HEK293 (cell line): ENCODE measurements around the gene FYCO1.

Experiments used
- CTCF ChIA-PET: fragments of 350-600 bp; formaldehyde crosslinking; extraction: SDS; loops from one replicate; lab custom pipeline; 2021; ENCODE audit warnings: antibody characterized with exemption; lab: Yijun Ruan, JAX
- POLR2A ChIA-PET: fragments of 300-600 bp; formaldehyde crosslinking; extraction: SDS; loops from one replicate; lab custom pipeline; 2020; ENCODE audit warnings: antibody characterized with exemption, inconsistent platforms; lab: Yijun Ruan, JAX
- H3K27ac ChIP-seq: fragments of 200-500 bp; sonication (Bioruptor generic); 2 replicates; pipeline ENCODE4 v1.5.1; 2014; ENCODE audit warnings: low read depth, low read length, control low read depth, inconsistent platforms; ENCODE audit errors: extremely low read depth
- H3K36me3 ChIP-seq, 2 experiments: fragments of 200-500 bp in 1 of 2; sonication (Bioruptor generic) in 1 of 2; 1 replicate in 1 of 2; 2 replicates in 1 of 2; pipeline ENCODE4 v1.5.1; 2014 to 2017; ENCODE audit warnings: inconsistent platforms in 2 of 2, low read length in 2 of 2; ENCODE audit not compliant: control insufficient read depth in 2 of 2, insufficient read depth in 1 of 2
- H3K4me1 ChIP-seq: fragments of 200-500 bp; sonication (Bioruptor generic); 2 replicates; pipeline ENCODE4 v1.5.1; 2014; ENCODE audit warnings: mild to moderate bottlenecking, low read length, inconsistent platforms; ENCODE audit not compliant: control insufficient read depth, insufficient read depth
- H3K4me3 ChIP-seq: 2 replicates; pipeline ENCODE4 v1.5.1; 2011; ENCODE audit warnings: low read depth, mild to moderate bottlenecking, control low read depth, low read length, moderate library complexity
- H3K9me3 ChIP-seq: fragments of 200-500 bp; sonication (Bioruptor generic); 2 replicates; pipeline ENCODE4 v1.5.1; 2014; ENCODE audit warnings: low read depth, low read length, inconsistent platforms; ENCODE audit not compliant: control insufficient read depth, insufficient read depth
- BCL11A ChIP-seq: fragments of 450-650 bp; formaldehyde crosslinking; IDR thresholded peaks from 2 replicates; pipeline ENCODE4 v1.5.1; 2016; ENCODE audit warnings: low read depth, missing biosample characterization, missing genetic modification characterization
- GFI1B ChIP-seq: fragments of 450-650 bp; formaldehyde crosslinking; IDR thresholded peaks from 2 replicates; pipeline ENCODE4 v1.5.1; 2016; ENCODE audit warnings: missing biosample characterization, missing genetic modification characterization
- GLIS1 ChIP-seq: fragments of 450-650 bp; formaldehyde crosslinking; IDR thresholded peaks from 2 replicates; pipeline ENCODE4 v1.5.1; 2016; ENCODE audit warnings: missing biosample characterization, missing genetic modification characterization
- KLF7 ChIP-seq: fragments of 450-650 bp; formaldehyde crosslinking; IDR thresholded peaks from 2 replicates; pipeline ENCODE4 v1.5.1; 2016; ENCODE audit warnings: missing biosample characterization, missing genetic modification characterization, borderline replicate concordance
- MEIS1 ChIP-seq: sonication (generic); formaldehyde crosslinking; IDR thresholded peaks from 2 replicates; pipeline ENCODE4 v1.8.1; 2022; ENCODE audit warnings: missing genetic modification reagents, mild to moderate bottlenecking, borderline replicate concordance
- OVOL3 ChIP-seq: fragments of 450-650 bp; formaldehyde crosslinking; IDR thresholded peaks from 2 replicates; pipeline ENCODE4 v1.5.1; 2016; ENCODE audit warnings: missing biosample characterization, missing genetic modification characterization
- ZNF157 ChIP-seq: fragments of 450-650 bp; formaldehyde crosslinking; IDR thresholded peaks from 2 replicates; pipeline ENCODE4 v1.5.1; 2016; ENCODE audit warnings: missing biosample characterization, missing genetic modification characterization
- ZNF16 ChIP-seq: fragments of 450-650 bp; formaldehyde crosslinking; IDR thresholded peaks from 2 replicates; pipeline ENCODE4 v1.5.1; 2016; ENCODE audit warnings: low read depth, missing biosample characterization, missing genetic modification characterization
- ZNF169 ChIP-seq: fragments of 450-650 bp; formaldehyde crosslinking; IDR thresholded peaks from 2 replicates; pipeline ENCODE4 v1.5.1; 2016; ENCODE audit warnings: missing biosample characterization, missing genetic modification characterization
- ZNF211 ChIP-seq: fragments of 450-650 bp; formaldehyde crosslinking; IDR thresholded peaks from 2 replicates; pipeline ENCODE4 v1.5.1; 2016; ENCODE audit warnings: low read depth, missing biosample characterization, missing genetic modification characterization
- ZNF223 ChIP-seq: fragments of 450-650 bp; formaldehyde crosslinking; IDR thresholded peaks from 2 replicates; pipeline ENCODE4 v1.5.1; 2016; ENCODE audit warnings: missing biosample characterization, missing genetic modification characterization
- ZNF24 ChIP-seq: fragments of 450-650 bp; formaldehyde crosslinking; IDR thresholded peaks from 2 replicates; pipeline ENCODE4 v1.5.1; 2016; ENCODE audit warnings: missing biosample characterization, missing genetic modification characterization
- ZNF335 ChIP-seq: fragments of 450-650 bp; formaldehyde crosslinking; conservative IDR thresholded peaks from 2 replicates; pipeline ENCODE4 v1.5.1; 2016; ENCODE audit warnings: missing biosample characterization, missing genetic modification characterization
- ZNF621 ChIP-seq: fragments of 450-650 bp; formaldehyde crosslinking; IDR thresholded peaks from 2 replicates; pipeline ENCODE4 v1.5.1; 2017; ENCODE audit warnings: missing biosample characterization, missing genetic modification characterization
- ZSCAN23 ChIP-seq: fragments of 450-650 bp; formaldehyde crosslinking; IDR thresholded peaks from 2 replicates; pipeline ENCODE4 v1.5.1; 2016; ENCODE audit warnings: missing biosample characterization, missing genetic modification characterization
- TF ChIP-seq, protein P1 (sequence below): fragments of 450-650 bp; formaldehyde crosslinking; IDR thresholded peaks from 2 replicates; pipeline ENCODE4 v1.5.1; 2016; ENCODE audit warnings: missing biosample characterization, missing genetic modification characterization
- TF ChIP-seq, protein P2 (sequence below): fragments of 450-650 bp; formaldehyde crosslinking; IDR thresholded peaks from 2 replicates; pipeline ENCODE4 v1.5.1; 2016; ENCODE audit warnings: missing biosample characterization, missing genetic modification characterization
- TF ChIP-seq, protein P3 (sequence below): fragments of 450-650 bp; IDR thresholded peaks from 2 replicates; pipeline ENCODE4 v1.5.1; 2018; ENCODE audit warnings: missing biosample characterization, mild to moderate bottlenecking, missing genetic modification characterization
- TF ChIP-seq, protein P4 (sequence below): fragments of 450-650 bp; formaldehyde crosslinking; IDR thresholded peaks from 2 replicates; pipeline ENCODE4; 2016; ENCODE audit warnings: missing biosample characterization, missing genetic modification characterization
- TF ChIP-seq, protein P5 (sequence below): sonication (generic); formaldehyde crosslinking; IDR thresholded peaks from 2 replicates; pipeline ENCODE4 v1.8.1; 2022; ENCODE audit warnings: mild to moderate bottlenecking, moderate library complexity, missing genetic modification reagents

FYCO1 gene

DNA sequence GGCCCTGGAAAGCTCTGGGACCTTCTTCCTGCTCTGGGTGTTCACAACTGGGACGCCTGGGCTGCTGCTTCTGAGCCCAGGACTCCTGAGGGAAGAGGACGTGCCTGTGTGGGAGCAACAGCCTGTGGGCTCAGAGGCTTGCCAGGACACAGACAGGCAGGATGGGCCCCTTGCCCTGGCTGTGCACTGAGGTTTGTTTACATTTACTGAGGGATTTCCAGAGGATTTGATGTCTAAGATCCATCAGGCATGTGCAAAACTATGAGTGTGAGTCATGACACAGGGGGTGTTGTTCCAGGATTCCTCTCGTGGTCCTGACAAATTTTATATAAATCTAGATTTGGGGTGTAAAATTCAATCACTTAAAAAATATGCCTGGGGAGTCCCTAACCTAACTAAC, 98.7 kb downstream of the FYCO1 start:
- CTCF ChIA-PET, result no interaction called here
- H3K4me3 ChIP-seq, result no peak overlapping the region
- TF ChIP-seq ZNF621 (tag by site-specific recombination), result no peak
- TF ChIP-seq, protein P1, sequence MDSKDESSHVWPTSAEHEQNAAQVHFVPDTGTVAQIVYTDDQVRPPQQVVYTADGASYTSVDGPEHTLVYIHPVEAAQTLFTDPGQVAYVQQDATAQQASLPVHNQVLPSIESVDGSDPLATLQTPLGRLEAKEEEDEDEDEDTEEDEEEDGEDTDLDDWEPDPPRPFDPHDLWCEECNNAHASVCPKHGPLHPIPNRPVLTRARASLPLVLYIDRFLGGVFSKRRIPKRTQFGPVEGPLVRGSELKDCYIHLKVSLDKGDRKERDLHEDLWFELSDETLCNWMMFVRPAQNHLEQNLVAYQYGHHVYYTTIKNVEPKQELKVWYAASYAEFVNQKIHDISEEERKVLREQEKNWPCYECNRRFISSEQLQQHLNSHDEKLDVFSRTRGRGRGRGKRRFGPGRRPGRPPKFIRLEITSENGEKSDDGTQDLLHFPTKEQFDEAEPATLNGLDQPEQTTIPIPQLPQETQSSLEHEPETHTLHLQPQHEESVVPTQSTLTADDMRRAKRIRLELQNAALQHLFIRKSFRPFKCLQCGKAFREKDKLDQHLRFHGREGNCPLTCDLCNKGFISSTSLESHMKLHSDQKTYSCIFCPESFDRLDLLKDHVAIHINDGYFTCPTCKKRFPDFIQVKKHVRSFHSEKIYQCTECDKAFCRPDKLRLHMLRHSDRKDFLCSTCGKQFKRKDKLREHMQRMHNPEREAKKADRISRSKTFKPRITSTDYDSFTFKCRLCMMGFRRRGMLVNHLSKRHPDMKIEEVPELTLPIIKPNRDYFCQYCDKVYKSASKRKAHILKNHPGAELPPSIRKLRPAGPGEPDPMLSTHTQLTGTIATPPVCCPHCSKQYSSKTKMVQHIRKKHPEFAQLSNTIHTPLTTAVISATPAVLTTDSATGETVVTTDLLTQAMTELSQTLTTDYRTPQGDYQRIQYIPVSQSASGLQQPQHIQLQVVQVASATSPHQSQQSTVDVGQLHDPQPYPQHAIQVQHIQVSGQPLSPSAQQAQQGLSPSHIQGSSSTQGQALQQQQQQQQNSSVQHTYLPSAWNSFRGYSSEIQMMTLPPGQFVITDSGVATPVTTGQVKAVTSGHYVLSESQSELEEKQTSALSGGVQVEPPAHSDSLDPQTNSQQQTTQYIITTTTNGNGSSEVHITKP (tag by site-specific recombination), result peak; percentile 61
- TF ChIP-seq, all 188 proteins: peak for 1
- H3K4me1 ChIP-seq, result no peaks in the 10 kb centered on the region
- POLR2A ChIA-PET, result no interaction called here
- no peak overlapping the region for H3K27ac ChIP-seq
- no peaks in the 10 kb centered on the region for H3K36me3 ChIP-seq
- no peaks in the 10 kb centered on the region for H3K9me3 ChIP-seq

DNA sequence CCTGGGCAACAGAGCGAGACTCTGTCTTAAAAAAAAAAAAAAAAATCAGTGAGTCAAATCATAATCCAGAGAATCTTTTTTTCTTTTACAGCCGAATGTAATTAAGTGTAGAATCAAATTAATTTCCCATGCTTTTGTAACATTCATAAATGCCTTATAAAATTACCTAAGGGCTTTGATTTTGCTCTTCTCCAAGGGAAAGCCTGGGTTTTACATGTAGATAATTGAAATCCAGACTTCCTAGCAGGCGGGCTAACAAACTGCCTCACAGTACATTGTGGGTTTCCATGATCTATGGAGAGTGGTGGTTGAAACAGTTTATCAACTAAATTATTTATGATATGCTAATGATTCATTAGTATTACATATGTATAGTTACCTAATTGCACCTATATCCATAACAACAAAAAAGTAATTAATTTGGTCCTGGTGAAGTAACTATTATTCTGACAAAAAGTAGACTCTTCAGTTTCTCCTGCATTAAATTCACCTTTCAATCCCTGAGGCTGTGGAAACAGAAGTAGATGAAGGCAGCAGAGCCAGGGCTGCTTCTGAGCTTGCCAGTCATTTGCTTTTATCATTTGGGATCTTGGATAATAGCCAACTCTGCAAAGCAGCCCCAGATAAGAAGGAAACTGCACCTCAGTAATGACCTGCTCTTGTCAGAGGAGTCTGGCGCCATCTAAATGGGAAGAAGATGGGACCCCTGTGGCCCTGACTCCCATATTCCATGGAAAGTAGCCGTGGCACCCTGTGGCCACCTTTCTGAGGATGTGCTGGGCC, 99.7 kb downstream of the FYCO1 start:
- Histone ChIP-seq H3K9me3 (no peaks in the 10 kb centered on the region), H3K27ac (no peak overlapping the region), H3K4me1 (no peaks in the 10 kb centered on the region), H3K36me3 (no peaks in the 10 kb centered on the region), H3K4me3 (no peak overlapping the region)
- CTCF ChIA-PET, result interaction anchor here (0.9 kb wide), 1 partner anchor 43 kb away, joined by 3 read pairs; no protein-coding TSS in a partner anchor
- POLR2A ChIA-PET, result interaction anchor here (0.6 kb wide), 1 partner anchor 35 kb away, joined by 3 read pairs; no protein-coding TSS in a partner anchor
- TF ChIP-seq ZNF16 (tag by site-specific recombination) (no peak), ZNF157 (tag by site-specific recombination) (no peak), ZNF223 (tag by site-specific recombination) (no peak), GFI1B (tag by site-specific recombination) (no peak), MEIS1 (CRISPR knock-in tag) (no peak), ZNF24 (tag by site-specific recombination) (no peak), KLF7 (tag by site-specific recombination) (no peak), ZNF211 (tag by site-specific recombination) (no peak), ZNF335 (tag by site-specific recombination) (no peak), ZNF169 (tag by site-specific recombination) (no peak), ZSCAN23 (tag by site-specific recombination) (no peak), OVOL3 (tag by site-specific recombination) (no peak), BCL11A (tag by site-specific recombination) (no peak), GLIS1 (tag by site-specific recombination) (no peak)
- TF ChIP-seq, protein P2, sequence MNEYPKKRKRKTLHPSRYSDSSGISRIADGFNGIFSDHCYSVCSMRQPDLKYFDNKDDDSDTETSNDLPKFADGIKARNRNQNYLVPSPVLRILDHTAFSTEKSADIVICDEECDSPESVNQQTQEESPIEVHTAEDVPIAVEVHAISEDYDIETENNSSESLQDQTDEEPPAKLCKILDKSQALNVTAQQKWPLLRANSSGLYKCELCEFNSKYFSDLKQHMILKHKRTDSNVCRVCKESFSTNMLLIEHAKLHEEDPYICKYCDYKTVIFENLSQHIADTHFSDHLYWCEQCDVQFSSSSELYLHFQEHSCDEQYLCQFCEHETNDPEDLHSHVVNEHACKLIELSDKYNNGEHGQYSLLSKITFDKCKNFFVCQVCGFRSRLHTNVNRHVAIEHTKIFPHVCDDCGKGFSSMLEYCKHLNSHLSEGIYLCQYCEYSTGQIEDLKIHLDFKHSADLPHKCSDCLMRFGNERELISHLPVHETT (tag by site-specific recombination), result no peak
- TF ChIP-seq, protein P3, sequence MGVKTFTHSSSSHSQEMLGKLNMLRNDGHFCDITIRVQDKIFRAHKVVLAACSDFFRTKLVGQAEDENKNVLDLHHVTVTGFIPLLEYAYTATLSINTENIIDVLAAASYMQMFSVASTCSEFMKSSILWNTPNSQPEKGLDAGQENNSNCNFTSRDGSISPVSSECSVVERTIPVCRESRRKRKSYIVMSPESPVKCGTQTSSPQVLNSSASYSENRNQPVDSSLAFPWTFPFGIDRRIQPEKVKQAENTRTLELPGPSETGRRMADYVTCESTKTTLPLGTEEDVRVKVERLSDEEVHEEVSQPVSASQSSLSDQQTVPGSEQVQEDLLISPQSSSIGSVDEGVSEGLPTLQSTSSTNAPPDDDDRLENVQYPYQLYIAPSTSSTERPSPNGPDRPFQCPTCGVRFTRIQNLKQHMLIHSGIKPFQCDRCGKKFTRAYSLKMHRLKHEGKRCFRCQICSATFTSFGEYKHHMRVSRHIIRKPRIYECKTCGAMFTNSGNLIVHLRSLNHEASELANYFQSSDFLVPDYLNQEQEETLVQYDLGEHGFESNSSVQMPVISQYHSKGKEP (tag by site-specific recombination), result no peak
- TF ChIP-seq, protein P4, sequence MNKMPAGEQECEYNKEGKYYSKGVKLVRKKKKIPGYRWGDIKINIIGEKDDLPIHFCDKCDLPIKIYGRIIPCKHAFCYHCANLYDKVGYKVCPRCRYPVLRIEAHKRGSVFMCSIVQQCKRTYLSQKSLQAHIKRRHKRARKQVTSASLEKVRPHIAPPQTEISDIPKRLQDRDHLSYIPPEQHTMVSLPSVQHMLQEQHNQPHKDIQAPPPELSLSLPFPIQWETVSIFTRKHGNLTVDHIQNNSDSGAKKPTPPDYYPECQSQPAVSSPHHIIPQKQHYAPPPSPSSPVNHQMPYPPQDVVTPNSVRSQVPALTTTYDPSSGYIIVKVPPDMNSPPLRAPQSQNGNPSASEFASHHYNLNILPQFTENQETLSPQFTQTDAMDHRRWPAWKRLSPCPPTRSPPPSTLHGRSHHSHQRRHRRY (tag by site-specific recombination), result no peak
- TF ChIP-seq, protein P5, sequence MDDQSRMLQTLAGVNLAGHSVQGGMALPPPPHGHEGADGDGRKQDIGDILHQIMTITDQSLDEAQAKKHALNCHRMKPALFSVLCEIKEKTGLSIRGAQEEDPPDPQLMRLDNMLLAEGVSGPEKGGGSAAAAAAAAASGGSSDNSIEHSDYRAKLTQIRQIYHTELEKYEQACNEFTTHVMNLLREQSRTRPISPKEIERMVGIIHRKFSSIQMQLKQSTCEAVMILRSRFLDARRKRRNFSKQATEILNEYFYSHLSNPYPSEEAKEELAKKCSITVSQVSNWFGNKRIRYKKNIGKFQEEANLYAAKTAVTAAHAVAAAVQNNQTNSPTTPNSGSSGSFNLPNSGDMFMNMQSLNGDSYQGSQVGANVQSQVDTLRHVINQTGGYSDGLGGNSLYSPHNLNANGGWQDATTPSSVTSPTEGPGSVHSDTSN (CRISPR knock-in tag), result no peak
